Stimulated activated CD8-positive, alpha-beta memory T cell treated with anti-CD3 and anti-CD28 coated beads, Interleukin-15, amount 100 ng/mL, for 1 hour (primary cell): Measurements from ENCODE around the gene L1CAM.
"Not testable (repeated sequence)": the region's sequence is repeated elsewhere in the genome, so short reads cannot be mapped to it uniquely, and the experiment has no call there.

ENCODE experiments used
- DNase-seq: peaks from one replicate; pipeline ENCODE4 v3.0.0-alpha.2; 2020; ENCODE audit warnings: low read depth

L1CAM gene

GRCh38 chrX:153828308-153828707 lies 57.7 kb downstream of the L1CAM start:
- DNase-seq, result no peak

DNA sequence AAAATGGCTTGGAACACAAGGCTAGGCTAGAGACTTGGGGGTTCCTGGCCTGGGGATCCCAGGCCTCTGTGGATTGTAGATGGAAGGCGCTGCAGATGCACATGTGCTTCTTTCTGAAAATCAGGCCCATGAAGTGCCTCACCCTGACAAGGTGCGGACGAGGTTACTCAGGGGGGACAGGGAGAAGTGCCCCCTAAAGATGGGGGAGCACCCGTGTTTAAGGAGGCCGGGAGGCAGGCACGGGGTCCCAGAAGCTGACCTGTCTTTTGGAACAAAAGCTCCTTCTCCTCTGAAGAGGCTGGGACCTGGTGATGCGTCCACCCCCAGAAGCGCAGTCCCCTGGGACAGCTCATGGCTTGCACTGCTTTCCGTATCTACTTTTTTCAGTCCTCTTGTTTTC lies 58.1 kb downstream of the L1CAM start:
- no peak for DNase-seq

DNA sequence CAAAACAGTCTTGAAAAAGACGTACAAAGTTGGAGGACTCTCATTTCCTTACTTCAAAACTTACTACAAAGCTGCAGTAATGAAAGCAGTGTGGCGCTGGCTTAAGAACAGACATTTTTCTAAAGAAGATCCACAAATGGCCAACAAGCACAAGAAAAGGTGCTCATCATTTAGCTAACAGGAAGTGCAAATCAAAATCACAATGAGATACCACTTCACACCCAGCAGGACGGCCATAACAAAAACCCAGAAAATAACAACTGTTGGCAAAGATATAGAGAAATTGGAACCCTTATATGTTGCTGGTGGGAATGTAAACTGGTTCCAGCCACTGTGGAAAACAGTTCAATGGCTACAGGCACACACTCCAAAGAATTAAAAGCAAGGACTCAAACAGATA lies 59.0 kb downstream of the L1CAM start:
- no peak for DNase-seq

DNA sequence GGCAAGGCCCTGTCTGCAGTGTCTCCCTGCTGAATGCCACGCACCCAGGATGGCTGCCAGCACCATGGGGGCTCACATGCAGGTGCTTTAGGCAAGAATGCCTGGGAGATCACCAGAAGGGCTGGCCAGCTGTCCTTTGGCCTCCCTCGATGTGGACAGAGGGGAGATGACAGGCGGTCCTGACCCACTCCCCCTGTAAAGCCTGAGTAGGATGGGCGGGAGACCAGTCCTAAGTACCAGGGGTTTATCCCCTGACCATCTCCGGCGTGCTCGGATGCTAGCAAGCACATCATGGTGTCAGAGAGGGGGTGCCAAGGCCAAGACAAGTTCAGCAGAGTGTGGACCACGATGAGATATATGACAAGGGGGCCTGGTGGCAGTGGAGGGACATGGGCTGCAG lies 60.9 kb downstream of the L1CAM start:
- DNase-seq, result no peak

GRCh38 chrX:153824348-153824747 lies 61.6 kb downstream of the L1CAM start:
- no peak for DNase-seq

DNA sequence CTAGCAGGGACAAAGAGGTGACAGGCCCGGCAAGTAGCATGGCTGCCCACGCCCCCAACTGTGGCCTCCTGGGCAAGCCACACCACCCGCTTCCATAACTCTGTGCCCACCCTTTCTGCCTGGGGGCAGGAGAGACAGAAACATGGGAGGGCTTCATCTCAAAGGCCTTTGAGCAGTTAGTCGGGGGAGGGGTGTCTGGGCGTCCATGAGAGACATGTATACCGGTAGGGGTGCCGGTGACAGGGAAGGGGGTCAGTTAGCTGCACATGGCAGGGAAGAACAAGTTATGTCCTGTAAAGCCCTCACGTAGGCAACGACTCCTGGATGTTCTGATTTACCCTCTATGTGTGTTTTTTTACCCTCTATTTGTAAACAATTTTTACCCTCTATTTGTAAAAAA lies 64.9 kb downstream of the L1CAM start:
- DNase-seq, result no peak

DNA sequence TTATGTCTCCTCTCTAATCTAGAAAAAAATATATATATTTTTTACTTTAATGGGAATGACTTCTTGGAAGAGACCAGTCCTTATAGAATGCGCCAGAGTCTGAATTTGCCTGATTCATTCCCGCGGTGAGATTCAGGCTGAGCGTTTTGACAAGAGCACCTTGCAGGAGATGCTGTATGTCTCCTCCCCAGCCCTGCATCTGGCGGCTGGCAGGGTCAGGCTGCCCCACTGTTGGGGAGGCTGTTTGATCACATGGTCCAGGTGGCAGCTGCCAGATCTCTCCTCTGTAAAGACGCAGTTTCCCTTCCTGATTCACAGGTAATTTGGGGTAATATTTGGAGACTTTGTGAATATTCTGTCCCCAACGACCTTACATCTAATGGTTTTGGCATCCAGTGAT lies 65.4 kb downstream of the L1CAM start:
- DNase-seq, result no peak

- DNase-seq, result no peak
Observed at GRCh38 chrX:153819384-153820040, 66.5 kb downstream of the L1CAM start.

DNA sequence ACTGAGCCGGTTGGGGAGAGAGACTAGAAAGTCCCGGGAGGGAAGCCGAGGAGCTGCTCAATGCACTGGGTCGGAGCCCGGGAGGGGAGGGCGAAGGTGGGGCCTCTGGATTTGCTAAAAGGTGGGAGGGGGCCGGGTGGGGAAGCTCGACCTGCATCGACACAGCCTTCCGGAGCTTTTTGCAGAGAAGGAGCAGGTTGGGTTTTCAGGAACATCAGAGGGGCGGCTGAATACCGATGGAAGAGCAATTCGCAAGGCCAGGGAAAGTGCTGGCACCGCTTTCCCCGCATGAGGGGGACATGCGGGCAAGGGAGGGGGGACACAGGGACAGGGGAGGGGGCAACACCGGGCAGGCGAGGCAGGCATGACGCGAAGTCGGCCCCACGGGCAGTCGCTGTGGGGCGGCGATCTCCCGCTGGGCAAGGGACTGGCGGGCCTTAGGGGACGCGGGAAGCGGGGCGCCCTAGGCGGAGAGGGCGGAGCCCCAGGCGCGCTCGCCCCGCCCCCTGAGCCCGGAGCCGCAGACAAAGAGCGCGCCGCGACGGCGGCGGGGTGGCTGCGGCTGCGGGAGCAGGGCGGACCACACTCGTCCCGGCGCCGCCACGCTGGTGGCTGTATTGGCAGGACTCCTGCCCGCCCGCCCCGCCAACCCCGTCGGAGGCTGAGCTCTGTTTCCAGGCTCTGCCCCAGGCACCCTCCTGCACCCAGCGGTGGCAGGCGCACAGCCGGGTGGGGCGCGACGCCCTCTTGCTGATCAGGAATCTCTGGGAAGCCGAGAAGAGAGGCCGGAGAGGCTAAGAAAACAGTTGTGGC lies 67.2 kb downstream of the L1CAM start:
- DNase-seq, result no peak

DNA sequence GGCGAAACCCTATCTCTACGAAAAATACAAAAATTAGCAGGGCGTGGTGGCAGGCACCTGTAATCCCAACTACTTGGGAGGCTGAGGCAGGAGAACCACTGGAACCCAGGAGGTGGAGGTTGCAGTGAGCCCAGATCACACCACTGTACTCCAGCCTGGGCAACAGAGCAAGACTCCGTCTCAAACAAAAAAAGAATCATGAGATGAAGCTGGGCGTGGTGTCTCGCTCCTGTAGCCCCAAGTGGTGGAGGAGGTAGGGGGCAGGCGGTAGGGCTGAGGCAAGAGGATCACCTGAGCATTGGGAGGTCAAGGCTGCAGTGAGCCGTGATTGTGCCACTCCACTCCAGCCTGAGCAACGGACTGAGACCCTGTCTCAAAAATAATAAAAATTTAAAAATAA lies 67.9 kb downstream of the L1CAM start:
- not testable (repeated sequence) for DNase-seq

GRCh38 chrX:153816831-153817690 lies 68.9 kb downstream of the L1CAM start:
- DNase-seq, result no peak

- DNase-seq, result no peak
Observed at GRCh38 chrX:153814591-153815315, 71.2 kb downstream of the L1CAM start.

DNA sequence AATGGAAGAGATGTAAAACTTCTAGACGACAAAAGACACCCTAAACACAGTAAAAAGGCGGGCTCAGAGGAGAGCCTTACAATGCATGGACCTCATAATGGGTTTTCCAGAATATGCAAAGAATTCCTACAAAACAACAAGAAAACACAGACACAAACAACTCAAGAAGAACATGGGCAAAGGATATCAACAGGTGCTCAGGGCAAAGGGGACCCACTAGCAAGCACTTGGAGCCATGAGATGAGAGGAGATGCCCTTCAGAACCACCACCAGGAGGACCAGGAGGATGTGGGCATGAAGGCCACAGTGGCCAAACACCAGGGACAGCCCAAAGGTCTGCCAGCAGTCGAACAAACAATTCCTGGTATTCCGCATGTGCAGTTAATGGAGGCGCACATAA lies 72.8 kb downstream of the L1CAM start:
- no peak for DNase-seq

GRCh38 chrX:153812220-153812619 lies 73.8 kb downstream of the L1CAM start:
- no peak for DNase-seq
